Effector memory CD4-positive, alpha-beta T cell (primary cell): ENCODE data around the gene MEF2B.
A peak's percentile ranks its signal among the peaks of the same experiment; 100 is the strongest.
"Not testable (repeated sequence)": the region's sequence is repeated elsewhere in the genome, so short reads cannot be mapped to it uniquely, and the experiment has no call there.

ENCODE experiments used
- DNase-seq, 3 donors: peaks; one replicate each; pipeline ENCODE4 v3.0.0-alpha.2; 2020
- H3K27ac ChIP-seq: 2 replicates; pipeline ENCODE4 v1.7.0; 2013; ENCODE audit warnings: mild to moderate bottlenecking, low read length, moderate library complexity; ENCODE audit not compliant: insufficient read depth, poor library complexity, severe bottlenecking
- H3K27me3 ChIP-seq: replicated peaks from 2 replicates; pipeline ENCODE4 v1.7.0; 2013; ENCODE audit warnings: mild to moderate bottlenecking, low read length; ENCODE audit not compliant: insufficient read depth, control insufficient read depth, poor library complexity, severe bottlenecking
- H3K36me3 ChIP-seq: 2 replicates; pipeline ENCODE4 v1.7.0; 2013; ENCODE audit warnings: mild to moderate bottlenecking, low read length, moderate library complexity; ENCODE audit not compliant: control insufficient read depth, insufficient read depth
- H3K4me1 ChIP-seq: 2 replicates; pipeline ENCODE4 v1.7.0; 2013; ENCODE audit warnings: low read length, mild to moderate bottlenecking; ENCODE audit not compliant: control insufficient read depth, insufficient read depth, poor library complexity, severe bottlenecking
- H3K4me3 ChIP-seq: 2 replicates; pipeline ENCODE4 v1.7.0; 2013; ENCODE audit warnings: low read length, low read depth, mild to moderate bottlenecking; ENCODE audit not compliant: insufficient read depth, poor library complexity, severe bottlenecking
- H3K9me3 ChIP-seq: 2 replicates; pipeline ENCODE4 v1.7.0; 2013; ENCODE audit warnings: mild to moderate bottlenecking, low read length, moderate library complexity; ENCODE audit not compliant: control insufficient read depth

Gene MEF2B

DNA sequence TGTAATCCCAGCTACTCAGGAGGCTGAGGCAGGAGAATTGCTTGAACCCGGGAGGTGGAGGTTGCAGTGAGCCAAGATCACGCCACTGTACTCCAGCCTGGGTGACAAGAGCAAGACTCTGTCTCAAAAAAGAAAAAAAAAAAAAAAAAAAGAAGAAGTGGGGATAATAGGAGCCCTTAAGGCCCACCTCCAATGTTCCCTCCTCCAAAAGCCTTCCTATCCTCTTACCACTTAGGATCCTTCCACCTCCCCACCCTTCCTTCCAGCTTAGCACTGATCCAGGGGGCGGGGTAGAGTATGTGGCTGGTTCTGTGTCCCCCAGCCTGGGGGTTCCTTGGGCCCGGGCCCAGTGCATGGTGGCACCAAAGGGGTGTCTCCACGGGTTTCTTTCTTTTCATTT lies 3.2 kb upstream of the MEF2B start:
- not testable (repeated sequence) for H3K36me3 ChIP-seq, H3K4me3 ChIP-seq, H3K27ac ChIP-seq, DNase-seq, H3K27me3 ChIP-seq, H3K9me3 ChIP-seq
- H3K4me1 ChIP-seq: peaks cover 12% of the 10 kb centered on the region

DNA sequence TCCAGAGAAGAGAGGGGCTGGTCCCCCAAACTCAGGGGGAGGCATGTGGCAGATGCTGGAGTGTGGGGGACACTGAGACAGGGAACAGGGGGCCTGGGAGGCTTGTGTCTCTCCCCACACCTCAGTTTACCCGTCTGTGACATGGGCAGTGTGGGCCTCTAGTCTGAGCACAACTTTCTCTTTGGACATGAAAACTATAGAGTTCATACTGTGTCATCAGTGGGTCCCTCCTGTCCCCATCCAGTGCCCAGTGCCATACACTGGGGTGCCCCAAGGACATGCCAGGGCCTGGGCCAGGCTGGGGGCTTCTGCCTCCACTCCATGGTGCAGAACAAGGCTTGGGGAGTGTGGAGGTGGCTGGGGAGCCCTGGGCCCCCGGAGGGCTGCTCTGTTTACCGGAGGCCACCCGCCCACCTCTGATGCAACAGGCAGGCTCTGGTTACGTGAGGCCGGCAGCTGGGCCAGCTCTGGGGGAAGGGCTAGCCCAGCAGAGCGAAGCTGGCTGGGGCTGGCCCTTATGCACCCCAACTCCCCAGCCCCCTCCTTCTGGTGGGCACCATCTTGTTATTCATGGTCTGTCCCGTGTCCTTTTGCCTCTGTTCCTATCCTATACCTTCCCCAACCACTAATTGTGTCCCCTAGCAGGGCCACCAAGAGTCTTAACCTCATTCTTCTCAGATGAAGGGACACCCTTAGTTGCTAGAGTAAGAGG lies 1.9 kb upstream of the MEF2B start:
- DNase-seq: no peak
- no peaks in the 10 kb centered on the region for H3K27me3 ChIP-seq
- H3K4me1 ChIP-seq: peaks cover 12% of the 10 kb centered on the region
- H3K27ac ChIP-seq: no peak overlapping the region
- H3K4me3 ChIP-seq: no peak overlapping the region
- H3K9me3 ChIP-seq: no peaks in the 10 kb centered on the region
- H3K36me3 ChIP-seq: no peaks in the 10 kb centered on the region

GRCh38 chr19:19170873-19171672 lies 1.0 kb upstream of the MEF2B start:
- DNase-seq: no peak
- Histone ChIP-seq H3K36me3 (no peaks in the 10 kb centered on the region), H3K4me3 (no peak overlapping the region), H3K9me3 (no peaks in the 10 kb centered on the region), H3K27ac (no peak overlapping the region), H3K27me3 (no peaks in the 10 kb centered on the region), H3K4me1 (peaks cover 12% of the 10 kb centered on the region)

DNA sequence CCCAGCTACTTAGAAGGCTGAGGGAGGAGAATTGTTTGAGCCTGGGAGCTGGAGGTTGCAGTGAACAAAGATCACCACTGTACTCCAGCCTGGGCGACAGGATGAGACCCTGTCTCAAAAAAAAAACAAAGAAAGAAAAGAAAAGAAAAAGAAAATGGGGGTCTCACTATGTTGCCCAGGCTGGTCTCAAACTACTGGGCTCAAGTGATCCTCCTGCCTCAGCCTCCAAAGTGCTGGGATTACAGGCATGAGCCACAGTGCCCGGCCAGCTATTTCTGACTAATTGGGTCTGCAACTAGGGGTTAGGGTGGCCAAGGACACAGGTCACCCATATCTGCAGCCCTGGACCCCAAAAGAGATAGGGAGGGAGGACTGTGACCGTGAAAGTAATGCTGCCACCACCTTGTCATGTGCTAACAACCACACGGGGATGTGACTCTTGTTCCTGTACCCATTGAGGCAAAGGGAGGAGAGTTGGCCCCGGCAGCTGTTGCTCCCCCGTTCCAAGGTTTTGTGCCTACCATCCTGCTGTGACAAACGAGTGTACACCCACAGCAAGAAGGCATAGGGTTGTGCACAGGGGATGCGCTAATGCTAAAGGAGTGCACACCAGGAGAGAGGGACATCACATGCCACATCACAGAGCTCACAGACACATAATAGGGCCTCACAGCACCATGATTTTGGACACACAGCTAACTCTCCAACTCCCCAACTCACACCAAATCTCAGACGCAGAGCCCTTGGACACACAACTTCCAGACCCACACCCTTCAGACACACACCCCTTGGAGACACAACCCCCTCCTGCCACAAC lies 619 bp downstream of the MEF2B start:
- H3K4me3 ChIP-seq: peak overlapping the region; percentile 35
- DNase-seq: no peak

DNA sequence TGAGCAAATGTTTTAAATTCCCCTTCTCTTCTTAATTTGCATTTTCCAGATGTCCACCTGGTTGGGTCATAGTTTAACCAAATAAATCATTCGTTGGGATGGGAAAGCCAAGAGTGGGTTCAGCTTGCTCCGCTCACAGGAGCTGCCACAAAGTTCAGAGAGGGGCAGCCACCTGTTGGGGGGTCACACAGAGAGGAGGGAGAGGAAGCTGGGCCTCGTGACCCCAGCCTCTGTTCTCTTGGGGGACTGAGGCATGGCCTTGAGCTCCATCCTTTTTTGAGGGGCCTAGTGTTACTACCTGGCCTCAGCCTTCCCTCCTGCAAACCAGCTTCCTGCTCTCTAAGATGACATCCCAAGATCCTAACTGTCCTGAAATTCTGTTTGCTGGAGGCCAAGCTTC lies 2.5 kb downstream of the MEF2B start:
- H3K4me1 ChIP-seq: peaks cover 12% of the 10 kb centered on the region
- no peaks in the 10 kb centered on the region for H3K9me3 ChIP-seq
- no peak overlapping the region for H3K4me3 ChIP-seq
- H3K27me3 ChIP-seq: no peaks in the 10 kb centered on the region
- H3K36me3 ChIP-seq: peaks cover 3% of the 10 kb centered on the region
- no peak for DNase-seq
- H3K27ac ChIP-seq: no peak overlapping the region

More for the DNA sequence above, 619 bp downstream of the MEF2B start:
- no peak overlapping the region for H3K27ac ChIP-seq
- H3K27me3 ChIP-seq: no peaks in the 10 kb centered on the region
- H3K9me3 ChIP-seq: no peaks in the 10 kb centered on the region
- peaks cover 3% of the 10 kb centered on the region for H3K36me3 ChIP-seq
- H3K4me1 ChIP-seq: peaks cover 12% of the 10 kb centered on the region

GRCh38 chr19:19165396-19165795 lies 4.7 kb downstream of the MEF2B start:
- peaks cover 3% of the 10 kb centered on the region for H3K36me3 ChIP-seq
- no peaks in the 10 kb centered on the region for H3K27me3 ChIP-seq
- H3K4me3 ChIP-seq: no peak overlapping the region
- peaks cover 8% of the 10 kb centered on the region for H3K4me1 ChIP-seq
- no peaks in the 10 kb centered on the region for H3K9me3 ChIP-seq
- no peak for DNase-seq
- H3K27ac ChIP-seq: no peak overlapping the region

DNA sequence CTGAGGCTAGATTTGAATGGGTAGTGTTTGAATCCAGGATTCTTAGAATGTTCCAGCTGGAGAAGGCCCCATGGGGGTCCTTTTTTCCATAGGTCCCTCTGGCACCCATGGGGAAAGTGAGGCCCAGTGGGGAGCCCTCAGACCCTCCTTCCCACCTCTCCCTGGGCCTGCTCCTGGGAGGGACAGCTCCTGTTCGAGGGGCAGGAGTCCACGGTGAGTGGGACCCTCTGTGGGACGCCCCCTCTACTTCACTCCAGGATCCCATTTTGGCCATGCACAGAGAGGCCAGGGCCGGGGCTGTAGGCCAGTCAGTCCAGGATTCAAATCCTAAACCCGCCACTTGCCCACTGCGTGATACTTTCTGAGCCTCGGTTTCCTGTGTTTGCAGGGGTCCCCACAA lies 7.6 kb downstream of the MEF2B start:
- DNase-seq: no peak
- Histone ChIP-seq H3K4me3 (no peak overlapping the region), H3K9me3 (no peaks in the 10 kb centered on the region), H3K36me3 (peaks cover 3% of the 10 kb centered on the region), H3K27me3 (no peaks in the 10 kb centered on the region), H3K27ac (no peak overlapping the region), H3K4me1 (no peaks in the 10 kb centered on the region)

- Histone ChIP-seq H3K9me3 (no peaks in the 10 kb centered on the region), H3K36me3 (peaks cover 13% of the 10 kb centered on the region), H3K27me3 (no peaks in the 10 kb centered on the region), H3K27ac (no peak overlapping the region), H3K4me3 (no peak overlapping the region), H3K4me1 (no peaks in the 10 kb centered on the region)
- no peak for DNase-seq
Measured at GRCh38 chr19:19160461-19161035, 9.5 kb downstream of the MEF2B start.

DNA sequence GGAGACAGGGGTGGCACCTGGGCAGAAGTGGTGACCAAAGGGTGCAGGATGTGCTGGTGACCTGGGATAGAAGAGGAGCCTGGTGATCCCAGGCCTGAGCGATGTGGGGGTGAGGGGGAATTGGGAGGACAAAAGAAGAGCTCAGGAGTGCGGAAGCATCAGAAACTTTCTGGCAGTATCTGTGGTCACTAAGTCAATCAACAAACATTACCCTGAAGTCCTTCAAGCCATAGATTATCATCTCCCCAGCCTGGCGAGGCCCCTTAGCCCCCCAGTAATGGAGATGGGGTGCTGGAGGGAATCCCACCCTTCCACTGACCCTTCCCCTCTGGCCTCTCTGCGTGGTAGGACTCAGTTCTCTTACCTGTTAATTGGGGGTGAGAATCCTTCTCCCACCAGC lies 10.5 kb downstream of the MEF2B start:
- Histone ChIP-seq H3K27me3 (no peaks in the 10 kb centered on the region), H3K27ac (no peak overlapping the region), H3K36me3 (peaks cover 10% of the 10 kb centered on the region), H3K4me1 (no peaks in the 10 kb centered on the region), H3K9me3 (no peaks in the 10 kb centered on the region), H3K4me3 (no peak overlapping the region)
- no peak for DNase-seq
